Measurements from ENCODE around the gene COL27A1. TPM values are rescaled to one million over a fixed set of nuclear protein-coding genes. Genes with fewer than 3 reads are reported as not detected.

COL27A1 gene
- total RNA-seq, 6 experiments from 2014 or later = 22.2 to 24.1 (median 23.4) TPM

DNA sequence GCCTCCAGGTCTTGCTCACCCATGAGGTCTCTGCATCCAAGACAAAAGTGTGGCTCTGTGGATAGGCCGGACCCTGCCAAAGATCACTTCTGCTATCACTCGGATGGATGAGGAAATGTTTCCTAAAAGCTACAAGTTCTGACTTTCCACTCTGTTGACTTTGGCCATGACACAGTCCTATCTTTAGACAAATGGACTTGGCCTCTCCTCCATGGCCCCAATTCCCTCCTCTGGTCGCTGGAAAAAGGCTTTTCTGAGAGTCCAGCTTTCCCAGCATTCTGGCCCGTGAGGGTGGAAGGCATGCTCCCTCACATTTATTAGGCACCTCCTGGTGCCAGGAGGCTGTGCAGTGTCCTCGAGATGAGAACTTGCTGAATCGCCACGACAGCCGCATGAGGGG is 83.1 kb downstream of the COL27A1 start:
- Mint-ChIP-seq H3K9me3 (no peaks in the 10 kb centered on the region), H3K4me1 (ENCODE audit: low read depth) (peaks cover 17% of the 10 kb centered on the region), H3K36me3 (ENCODE audit: low read depth) (peaks cover 15% of the 10 kb centered on the region), H3K27me3 (ENCODE audit: insufficient read depth) (peaks cover 3% of the 10 kb centered on the region; the same call in 1 of the 2 replicates), H3K27ac (no peak overlapping the region), H3K4me3 (no peak overlapping the region)
- no peak for DNase-seq
- TF ChIP-seq, protein P1, sequence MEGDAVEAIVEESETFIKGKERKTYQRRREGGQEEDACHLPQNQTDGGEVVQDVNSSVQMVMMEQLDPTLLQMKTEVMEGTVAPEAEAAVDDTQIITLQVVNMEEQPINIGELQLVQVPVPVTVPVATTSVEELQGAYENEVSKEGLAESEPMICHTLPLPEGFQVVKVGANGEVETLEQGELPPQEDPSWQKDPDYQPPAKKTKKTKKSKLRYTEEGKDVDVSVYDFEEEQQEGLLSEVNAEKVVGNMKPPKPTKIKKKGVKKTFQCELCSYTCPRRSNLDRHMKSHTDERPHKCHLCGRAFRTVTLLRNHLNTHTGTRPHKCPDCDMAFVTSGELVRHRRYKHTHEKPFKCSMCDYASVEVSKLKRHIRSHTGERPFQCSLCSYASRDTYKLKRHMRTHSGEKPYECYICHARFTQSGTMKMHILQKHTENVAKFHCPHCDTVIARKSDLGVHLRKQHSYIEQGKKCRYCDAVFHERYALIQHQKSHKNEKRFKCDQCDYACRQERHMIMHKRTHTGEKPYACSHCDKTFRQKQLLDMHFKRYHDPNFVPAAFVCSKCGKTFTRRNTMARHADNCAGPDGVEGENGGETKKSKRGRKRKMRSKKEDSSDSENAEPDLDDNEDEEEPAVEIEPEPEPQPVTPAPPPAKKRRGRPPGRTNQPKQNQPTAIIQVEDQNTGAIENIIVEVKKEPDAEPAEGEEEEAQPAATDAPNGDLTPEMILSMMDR (IDR thresholded peaks at IDR 0.05) = no peak

DNA sequence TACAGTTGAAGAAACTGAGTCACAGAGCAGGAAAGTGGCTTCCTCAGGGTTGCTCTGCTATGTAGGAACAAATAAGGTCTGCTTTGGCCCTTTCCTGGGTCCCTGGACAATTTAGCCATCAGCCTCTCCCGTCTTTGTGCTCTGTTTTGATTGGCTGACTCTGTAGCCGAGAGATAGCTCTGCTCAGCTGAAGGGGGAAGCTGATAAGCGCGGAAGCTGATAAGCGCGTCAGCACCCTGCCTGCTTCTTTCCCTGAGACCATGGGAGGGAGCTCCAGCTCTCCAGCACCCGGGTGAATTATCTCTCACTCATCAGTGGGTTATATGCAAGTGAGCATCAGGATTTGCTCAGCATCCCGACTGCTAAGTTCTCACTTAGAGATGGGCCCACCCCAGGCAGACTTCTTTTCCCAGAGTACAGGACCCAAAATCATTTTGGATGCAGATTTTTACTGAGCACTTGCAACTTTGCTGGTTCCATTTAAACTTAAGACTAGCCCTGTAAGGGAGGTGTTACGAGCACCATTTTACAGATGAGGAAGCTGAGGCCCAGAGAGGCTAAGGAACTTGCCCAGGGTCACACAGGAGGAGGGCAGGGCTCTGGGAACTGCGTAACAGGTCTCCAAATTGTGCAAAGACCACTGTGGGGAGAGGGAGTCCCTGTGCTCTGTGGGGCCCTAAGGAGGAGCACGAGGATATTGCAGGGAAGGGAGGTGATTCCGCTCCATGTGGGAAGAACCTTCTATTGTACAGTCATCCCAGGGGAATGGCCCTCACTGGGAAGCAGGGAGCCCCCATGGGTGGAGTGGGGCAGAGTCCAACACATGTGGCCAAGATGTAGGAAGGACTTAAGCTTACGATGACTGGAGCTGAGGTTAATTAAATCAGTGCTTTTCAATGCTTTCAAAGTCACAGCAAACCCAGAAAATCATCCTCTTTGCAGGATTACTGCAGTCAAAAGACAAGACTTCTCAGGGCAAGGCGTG is 83.8 kb downstream of the COL27A1 start:
- peak; percentile 71 for DNase-seq
- H3K27me3 Mint-ChIP-seq (ENCODE audit: insufficient read depth) = peaks cover 3% of the 10 kb centered on the region; the same call in 1 of the 2 replicates
- H3K9me3 Mint-ChIP-seq = no peaks in the 10 kb centered on the region
- TF ChIP-seq, protein P1 (IDR thresholded peaks at IDR 0.05) = peak; percentile 51
- peaks cover 17% of the 10 kb centered on the region for H3K4me1 Mint-ChIP-seq (ENCODE audit: low read depth)
- peak overlapping the region; percentile 68; the same call in 1 of the 2 replicates for H3K27ac Mint-ChIP-seq
- peaks cover 16% of the 10 kb centered on the region for H3K36me3 Mint-ChIP-seq (ENCODE audit: low read depth)
- no peak overlapping the region for H3K4me3 Mint-ChIP-seq

GRCh38 chr9:114240216-114240615 is 84.9 kb downstream of the COL27A1 start:
- H3K27ac Mint-ChIP-seq = no peak overlapping the region
- no peaks in the 10 kb centered on the region for H3K9me3 Mint-ChIP-seq
- TF ChIP-seq, protein P1 (IDR thresholded peaks at IDR 0.05) = no peak
- H3K4me3 Mint-ChIP-seq = no peak overlapping the region
- H3K36me3 Mint-ChIP-seq (ENCODE audit: low read depth) = peaks cover 16% of the 10 kb centered on the region
- H3K27me3 Mint-ChIP-seq (ENCODE audit: insufficient read depth) = peaks cover 3% of the 10 kb centered on the region; the same call in 1 of the 2 replicates
- H3K4me1 Mint-ChIP-seq (ENCODE audit: low read depth) = peaks cover 17% of the 10 kb centered on the region
- DNase-seq = no peak

- Mint-ChIP-seq H3K4me1 (ENCODE audit: low read depth) (peaks cover 17% of the 10 kb centered on the region), H3K27ac (no peak overlapping the region), H3K27me3 (ENCODE audit: insufficient read depth) (peaks cover 3% of the 10 kb centered on the region; the same call in 1 of the 2 replicates), H3K9me3 (no peaks in the 10 kb centered on the region), H3K36me3 (ENCODE audit: low read depth) (peaks cover 17% of the 10 kb centered on the region), H3K4me3 (no peak overlapping the region)
- DNase-seq = no peak
- TF ChIP-seq, protein P1 (IDR thresholded peaks at IDR 0.05) = no peak
Observed at GRCh38 chr9:114240647-114241558, 85.6 kb downstream of the COL27A1 start.

- TF ChIP-seq, protein P1 (IDR thresholded peaks at IDR 0.05) = no peak
- no peak for DNase-seq
- Mint-ChIP-seq H3K36me3 (ENCODE audit: low read depth) (peaks cover 25% of the 10 kb centered on the region), H3K9me3 (no peaks in the 10 kb centered on the region), H3K27ac (no peak overlapping the region), H3K4me3 (no peak overlapping the region), H3K4me1 (ENCODE audit: low read depth) (peaks cover 17% of the 10 kb centered on the region), H3K27me3 (ENCODE audit: insufficient read depth) (peaks cover 3% of the 10 kb centered on the region; the same call in 1 of the 2 replicates)
Observed at GRCh38 chr9:114242837-114243236, 87.5 kb downstream of the COL27A1 start.

Data from HFFc6 (cell line).